ENCODE data around the gene OGFOD3. TPM values are rescaled to one million over a fixed set of nuclear protein-coding genes. Genes with fewer than 3 reads are reported as not detected.
"Not testable (repeated sequence)": the region's sequence is repeated elsewhere in the genome, so short reads cannot be mapped to it uniquely, and the experiment has no call there.

Gene OGFOD3
- total RNA-seq, 2 donors from 2014 or later: 21.0 to 26.8 TPM

DNA sequence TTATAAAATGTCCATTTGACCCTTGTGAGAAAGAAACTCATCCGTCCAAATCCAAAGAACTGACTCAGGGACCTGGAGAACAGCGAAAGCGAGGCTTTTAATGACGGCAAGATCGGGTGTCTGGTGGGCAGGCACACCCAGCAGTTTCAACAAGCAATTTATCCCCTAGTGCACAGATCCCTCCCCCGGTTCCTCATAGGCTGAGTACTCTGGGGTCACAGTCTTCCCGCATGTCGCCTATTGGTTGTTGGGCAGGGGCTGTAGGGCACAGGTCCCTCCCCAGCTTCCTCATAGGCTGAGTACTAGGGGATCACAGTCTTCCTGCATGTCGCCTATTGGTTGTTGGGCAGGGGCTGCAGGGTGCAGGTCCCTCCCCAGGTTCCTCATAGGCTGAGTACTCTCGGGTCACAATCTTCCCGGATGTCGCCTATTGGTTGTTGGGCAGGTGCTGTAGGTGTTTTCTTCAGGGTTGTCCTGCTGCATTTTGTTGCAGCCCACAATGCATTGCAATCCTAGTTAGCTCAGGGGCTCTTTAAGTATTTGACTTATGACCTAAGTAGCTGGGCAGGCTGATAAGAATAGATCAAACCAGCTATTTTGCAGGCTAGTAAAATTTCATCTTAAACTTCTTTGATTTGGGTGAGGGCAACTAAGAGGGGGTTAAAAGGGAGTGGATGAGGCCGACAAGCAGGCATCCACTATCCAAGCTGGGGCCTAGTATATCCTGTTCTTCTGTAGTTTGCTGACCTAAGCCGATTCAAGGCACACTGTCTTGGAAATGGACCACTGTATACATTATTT is 50.5 kb downstream of the OGFOD3 start:
- no peak for DNase-seq (ENCODE audit: low spot score)
- intact Hi-C loops (cut with DNase I): no loop called here

- DNase-seq (ENCODE audit: low spot score): no peak
- intact Hi-C loops (cut with DNase I): no loop called here
Measured at GRCh38 chr17:82366749-82367148, 51.6 kb downstream of the OGFOD3 start.

DNA sequence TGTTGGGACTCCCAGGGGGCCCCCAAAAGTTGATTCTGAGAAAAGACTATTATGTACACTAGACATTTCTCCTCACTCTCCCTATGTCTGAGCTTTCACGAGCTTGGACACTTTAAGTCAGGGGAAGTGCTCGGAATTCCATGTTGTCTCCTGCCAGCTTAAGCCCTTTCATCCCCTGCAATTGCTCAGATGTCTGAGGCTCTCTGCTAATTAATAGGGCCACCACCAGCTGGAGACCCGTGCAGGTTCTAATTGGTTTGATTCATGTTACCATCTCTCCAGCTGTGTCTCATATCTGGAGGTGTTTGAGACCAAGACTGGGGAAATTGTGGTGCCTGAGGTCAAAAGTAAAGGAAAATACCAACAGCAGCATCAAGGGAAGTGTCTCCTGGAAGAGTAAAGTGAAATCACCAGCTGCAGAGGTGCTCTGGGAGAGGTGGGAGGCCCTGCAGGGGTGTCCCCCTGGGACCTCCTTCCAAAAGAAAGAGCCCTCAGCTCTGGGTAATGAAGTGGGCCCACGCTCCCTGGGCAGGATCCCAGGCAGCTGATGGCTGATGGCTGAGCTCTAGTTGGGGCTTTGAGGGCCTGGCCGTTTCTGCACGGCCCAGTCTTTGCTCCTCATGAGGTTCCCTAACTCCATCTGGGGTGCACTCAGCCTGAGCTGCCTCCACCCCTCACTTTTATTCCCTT is 52.6 kb downstream of the OGFOD3 start:
- no peak for DNase-seq (ENCODE audit: low spot score)
- intact Hi-C loops (cut with DNase I): no loop called here

DNA sequence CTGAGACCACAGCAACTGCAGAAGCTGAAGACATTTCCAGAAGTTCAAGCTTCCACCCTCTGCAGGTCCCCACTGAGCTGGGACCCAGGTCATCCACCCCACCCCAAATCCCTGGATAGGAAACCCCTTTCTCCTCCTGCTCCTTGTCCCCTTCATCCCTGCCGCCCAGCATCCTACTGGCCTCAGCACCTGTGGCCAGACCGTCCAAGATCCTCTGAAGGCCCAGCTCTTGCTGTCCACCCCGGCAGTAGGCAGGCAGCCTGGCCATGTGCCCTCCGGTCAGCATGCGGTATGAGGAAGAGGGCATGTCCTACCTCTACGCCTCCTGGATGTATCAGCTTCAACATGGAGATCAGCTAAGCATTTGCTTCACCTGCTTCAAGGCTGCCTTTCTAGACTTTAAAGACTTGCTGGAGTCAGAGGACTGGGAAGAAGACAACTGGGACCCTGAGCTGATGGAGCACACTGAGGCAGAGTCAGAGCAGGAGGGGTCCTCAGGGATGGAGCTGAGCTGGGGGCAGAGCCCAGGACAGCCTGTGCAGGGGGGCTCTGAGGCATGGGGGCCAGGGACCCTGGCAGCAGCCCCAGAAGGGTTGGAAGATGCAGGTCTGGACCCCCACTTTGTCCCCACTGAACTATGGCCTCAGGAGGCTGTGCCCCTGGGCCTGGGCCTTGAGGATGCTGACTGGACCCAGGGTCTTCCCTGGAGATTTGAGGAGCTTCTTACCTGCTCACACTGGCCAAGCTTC is 56.3 kb downstream of the OGFOD3 start:
- intact Hi-C loops (cut with DNase I): no loop called here
- no peak for DNase-seq (ENCODE audit: low spot score)

DNA sequence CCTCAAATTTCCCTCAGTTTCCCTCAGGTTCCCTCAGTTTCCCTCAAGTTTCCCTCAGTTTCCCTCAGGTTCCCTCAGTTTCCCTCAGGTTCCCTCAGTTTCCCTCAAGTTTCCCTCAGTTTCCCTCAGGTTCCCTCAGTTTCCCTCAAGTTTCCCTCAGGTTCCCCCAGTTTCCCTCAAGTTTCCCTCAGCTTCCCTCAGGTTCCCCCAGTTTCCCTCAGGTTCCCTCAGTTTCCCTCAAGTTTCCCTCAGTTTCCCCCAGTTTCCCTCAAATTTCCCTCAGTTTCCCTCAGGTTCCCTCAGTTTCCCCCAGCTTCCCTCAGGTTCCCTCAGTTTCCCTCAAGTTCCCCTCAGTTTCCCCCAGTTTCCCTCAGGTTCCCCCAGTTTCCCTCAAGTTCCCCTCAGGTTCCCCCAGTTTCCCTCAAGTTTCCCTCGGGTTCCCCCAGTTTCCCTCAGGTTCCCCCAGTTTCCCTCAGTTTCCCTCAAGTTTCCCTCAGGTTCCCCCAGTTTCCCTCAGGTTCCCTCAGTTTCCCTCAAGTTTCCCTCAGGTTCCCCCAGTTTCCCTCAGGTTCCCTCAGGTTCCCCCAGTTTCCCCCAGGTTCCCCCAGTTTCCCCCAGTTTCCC is 58.8 kb downstream of the OGFOD3 start:
- intact Hi-C loops (cut with DNase I): loop anchor here (10.0 kb wide), 3 partner anchors 305 to 425 kb away; no protein-coding TSS in a partner anchor
- not testable (repeated sequence) for DNase-seq (ENCODE audit: low spot score)

- DNase-seq (ENCODE audit: low spot score): no peak
- intact Hi-C loops (cut with DNase I): loop anchor here (10.0 kb wide), 3 partner anchors 306 to 426 kb away; no protein-coding TSS in a partner anchor
Measured at GRCh38 chr17:82358465-82359350, 59.7 kb downstream of the OGFOD3 start, which contains the start of gene TEX19. Gene TEX19 (plus strand): TSS chr17:82359247. CDS start chr17:82362151, 2,904 bp downstream.

DNA sequence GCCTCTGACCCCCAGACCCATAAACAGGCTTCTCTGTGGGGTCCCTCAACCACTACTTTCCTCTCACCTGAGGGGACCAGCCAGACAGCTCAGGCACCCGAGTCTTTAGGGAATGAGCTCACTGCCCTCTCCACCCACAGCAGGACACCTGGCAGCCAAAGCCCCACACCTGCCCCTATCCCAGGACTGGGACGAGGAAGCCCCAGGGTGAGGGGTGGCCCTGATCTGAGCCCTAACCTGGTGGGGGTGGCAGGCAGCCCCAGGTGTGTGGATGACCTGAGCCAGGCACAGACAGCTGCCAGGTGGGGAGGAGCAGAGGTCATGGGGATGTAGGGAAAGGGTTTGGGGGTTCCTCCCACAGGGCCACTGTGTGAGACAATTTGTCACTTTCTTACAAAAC is 61.0 kb downstream of the OGFOD3 start:
- intact Hi-C loops (cut with DNase I): loop anchor here (10.0 kb wide), 3 partner anchors 307 to 427 kb away; no protein-coding TSS in a partner anchor

DNA sequence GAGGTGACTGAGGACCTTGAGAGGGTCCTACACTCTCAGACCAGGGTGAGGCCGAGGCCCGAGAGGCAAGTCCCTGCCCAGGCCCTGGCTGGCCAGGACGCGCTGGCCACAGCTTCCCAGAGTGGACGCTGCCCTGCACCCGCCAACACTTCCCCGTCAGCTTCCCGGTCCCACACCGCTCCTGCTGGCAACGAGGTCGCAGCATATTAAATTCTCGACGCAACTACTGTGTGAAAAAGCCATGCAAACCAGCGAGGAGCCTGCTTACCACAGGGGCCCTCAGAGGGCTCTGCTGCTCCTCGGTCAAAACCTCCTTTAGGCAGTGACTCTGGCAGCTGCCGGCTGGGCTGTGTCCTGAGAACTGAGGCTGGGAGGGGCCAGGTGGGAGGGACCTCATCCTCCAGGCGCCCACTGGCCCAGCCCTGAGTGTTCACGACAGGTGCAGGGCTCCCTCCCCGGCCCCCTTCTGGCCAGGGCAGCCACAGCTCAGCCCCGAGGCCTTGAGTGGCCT is 61.5 kb downstream of the OGFOD3 start:
- intact Hi-C loops (cut with DNase I): loop anchor here (10.0 kb wide), 3 partner anchors 308 to 428 kb away; no protein-coding TSS in a partner anchor
- no peak for DNase-seq (ENCODE audit: low spot score)

More for the DNA sequence above, 61.0 kb downstream of the OGFOD3 start:
- no peak for DNase-seq (ENCODE audit: low spot score)

DNA sequence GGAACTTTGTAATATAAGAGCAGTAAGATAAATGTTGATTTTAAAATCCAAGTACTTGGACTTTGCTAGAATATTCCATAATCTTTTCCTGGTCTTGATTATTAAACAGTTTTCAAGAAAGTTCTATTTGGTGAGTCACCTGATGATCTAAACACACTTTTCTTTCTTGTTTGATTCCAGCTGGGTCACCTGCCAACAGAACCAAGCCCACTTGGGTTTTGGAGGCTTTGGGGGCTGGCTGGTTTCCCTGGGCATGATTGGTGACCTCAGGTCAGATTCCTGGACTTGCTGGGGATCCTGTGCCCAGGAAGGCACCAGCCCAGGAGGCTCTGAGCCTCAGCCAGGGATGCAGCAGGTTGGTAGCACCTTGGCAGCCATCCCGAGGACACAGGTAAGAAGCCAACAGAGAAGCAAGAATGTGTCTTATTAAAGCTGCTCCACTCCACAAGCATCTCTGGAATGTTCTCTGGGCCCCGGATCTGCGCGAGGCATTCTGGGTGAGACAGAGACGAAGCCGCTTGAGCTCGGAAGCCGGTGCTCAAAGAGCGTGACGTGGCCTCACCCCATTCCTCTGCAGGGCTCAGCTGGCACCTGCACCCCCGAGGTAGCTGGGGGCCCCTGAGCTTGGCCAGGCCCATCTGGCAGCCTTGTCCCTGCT is 62.5 kb downstream of the OGFOD3 start:
- DNase-seq (ENCODE audit: low spot score): no peak
- intact Hi-C loops (cut with DNase I): loop anchor here (10.0 kb wide), 3 partner anchors 309 to 429 kb away; no protein-coding TSS in a partner anchor

DNA sequence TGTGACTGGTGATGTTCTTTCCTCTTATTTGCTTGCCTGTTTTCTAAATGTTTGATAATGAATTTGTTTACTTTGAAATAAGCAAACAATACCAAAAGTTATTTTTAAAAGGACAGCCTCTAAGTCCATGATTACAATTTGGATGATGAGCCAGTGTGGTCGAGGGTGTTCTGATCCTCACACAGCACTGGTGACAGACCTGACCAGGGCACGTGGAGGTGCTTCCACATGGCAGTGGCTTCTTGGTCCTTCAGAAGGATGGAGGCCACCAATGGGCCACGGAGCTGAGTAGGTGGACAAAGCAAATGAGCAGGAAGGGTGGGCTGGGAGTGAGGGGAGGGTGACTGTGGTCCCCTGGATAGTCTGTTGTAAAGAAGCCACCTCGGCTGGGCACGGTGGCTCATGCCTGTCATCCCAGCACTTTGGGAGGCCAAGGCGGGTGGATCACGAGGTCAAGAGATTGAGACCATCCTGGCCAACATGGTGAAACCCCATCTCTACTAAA is 63.5 kb downstream of the OGFOD3 start:
- no peak for DNase-seq (ENCODE audit: low spot score)
- intact Hi-C loops (cut with DNase I): loop anchor here (5.0 to 10.0 kb wide), 4 partner anchors 57 to 430 kb away; no protein-coding TSS in a partner anchor

GRCh38 chr17:82353484-82353883 is 64.9 kb downstream of the OGFOD3 start:
- no peak for DNase-seq (ENCODE audit: low spot score)
- intact Hi-C loops (cut with DNase I): loop anchor here (2.0 to 10.0 kb wide), 5 partner anchors 59 to 431 kb away; no protein-coding TSS in a partner anchor

DNA sequence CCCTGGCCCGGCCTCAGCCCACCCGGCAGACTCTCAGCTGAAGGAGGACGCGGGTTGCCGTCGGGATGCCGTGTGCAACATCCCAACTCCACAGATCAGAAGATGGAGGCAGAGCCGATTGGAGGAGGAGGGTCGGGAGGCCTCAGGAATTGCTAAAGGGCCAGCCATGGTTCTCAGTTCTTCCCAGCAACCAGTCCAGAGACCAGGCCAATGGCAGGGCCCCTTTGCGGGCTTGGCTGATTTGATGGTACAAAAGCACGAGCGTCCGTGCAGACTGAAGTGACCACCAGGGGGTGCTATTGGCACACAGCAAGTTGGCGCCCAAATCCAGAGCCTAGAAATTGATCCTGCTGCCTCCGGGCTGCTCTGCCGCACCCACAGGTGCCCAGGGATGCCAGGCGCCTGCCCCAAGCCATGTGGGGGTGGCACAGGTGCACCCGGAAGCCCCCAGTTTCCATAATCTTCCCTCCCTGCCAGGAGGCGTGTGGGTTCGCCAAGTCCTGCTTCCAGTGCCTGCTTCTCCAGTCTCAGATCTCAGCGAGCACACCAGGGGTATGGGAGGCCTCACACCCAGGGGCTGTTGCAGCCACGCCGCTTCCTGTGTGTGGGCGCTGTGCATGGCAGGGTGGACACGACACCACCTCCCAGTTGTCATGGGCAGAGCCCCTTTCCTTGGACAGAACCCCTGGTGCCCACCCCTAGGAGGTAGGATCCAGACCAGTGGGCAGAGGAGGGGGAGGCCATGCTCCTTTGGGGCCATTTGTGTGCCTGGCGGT is 66.5 kb downstream of the OGFOD3 start:
- intact Hi-C loops (cut with DNase I): loop anchor here (2.0 to 10.0 kb wide), 5 partner anchors 60 to 433 kb away; no protein-coding TSS in a partner anchor
- DNase-seq (ENCODE audit: low spot score): peak; percentile 95

- intact Hi-C loops (cut with DNase I): loop anchor here (5.0 to 10.0 kb wide), 4 partner anchors 61 to 434 kb away; no protein-coding TSS in a partner anchor
- DNase-seq (ENCODE audit: low spot score): no peak
Measured at GRCh38 chr17:82351254-82351712, 67.1 kb downstream of the OGFOD3 start.

DNA sequence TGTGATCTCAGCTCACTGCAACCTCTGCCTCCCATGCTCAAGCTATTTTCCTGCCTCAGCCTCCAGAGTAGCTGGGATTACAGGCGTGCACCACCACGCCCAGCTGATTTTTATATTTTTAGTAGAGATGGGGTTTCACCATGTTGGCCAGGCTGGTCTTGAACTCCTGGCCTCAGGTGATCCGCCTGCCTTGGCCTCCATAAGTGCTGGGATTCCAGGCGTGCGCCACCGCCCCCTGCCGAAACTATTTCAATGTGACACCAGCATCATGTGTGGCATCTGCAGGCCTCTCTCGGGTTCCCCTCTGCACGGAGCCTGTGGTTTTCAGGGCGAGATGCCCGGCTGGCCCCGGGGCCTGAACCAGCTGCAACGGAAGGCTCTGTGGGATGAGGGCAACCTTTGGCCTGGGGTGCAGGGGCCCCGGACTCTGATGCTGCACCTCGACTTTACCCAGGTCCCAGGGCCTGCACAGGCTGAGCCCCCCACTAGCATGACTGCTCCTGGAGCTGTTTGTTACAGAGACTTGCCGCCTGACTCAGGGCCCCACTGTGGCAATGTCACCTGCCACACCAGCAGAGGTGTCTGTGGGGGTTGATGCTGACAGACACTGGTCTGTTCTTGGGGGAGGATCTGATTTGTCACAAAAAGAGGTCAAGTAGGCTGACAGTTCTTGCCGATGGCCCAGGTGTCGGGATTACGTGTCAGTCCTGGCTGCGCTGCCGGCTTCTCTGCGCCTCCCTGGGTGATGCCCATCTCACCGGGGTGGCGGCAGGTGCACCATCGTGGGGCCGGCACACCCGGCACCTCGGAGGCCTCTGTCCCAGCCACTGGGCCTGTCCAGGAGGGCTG is 68.0 kb downstream of the OGFOD3 start:
- intact Hi-C loops (cut with DNase I): loop anchor here (5.0 to 10.0 kb wide), 4 partner anchors 62 to 434 kb away; no protein-coding TSS in a partner anchor
- no peak for DNase-seq (ENCODE audit: low spot score)

GRCh38 chr17:82349287-82349701 is 69.1 kb downstream of the OGFOD3 start:
- intact Hi-C loops (cut with DNase I): no loop called here
- DNase-seq (ENCODE audit: low spot score): no peak

Measured in posterior vena cava (tissue), 2 donors.